Lower leg skin (tissue), 3 donors: ENCODE data around the gene PDZD2.

ENCODE experiments used
- CTCF ChIP-seq, 3 donors: fragments of 450-650 bp; IDR thresholded peaks; one replicate each; pipeline ENCODE4 v1.5.1; 2016; ENCODE audit warnings: antibody characterized with exemption in 3 of 3, mild to moderate bottlenecking in 3 of 3, moderate library complexity in 2 of 3
- POLR2A ChIP-seq, 2 donors: fragments of 450-650 bp; IDR thresholded peaks; one replicate each; pipeline ENCODE4 v1.6.1; 2016 to 2017; ENCODE audit warnings: antibody characterized with exemption in 2 of 2, mild to moderate bottlenecking in 1 of 2, moderate library complexity in 1 of 2

GRCh38 chr5:32014096-32014745 lies 375.3 kb downstream of the PDZD2 start:
- TF ChIP-seq CTCF (IDR thresholded peaks at IDR 0.05) (no peak), POLR2A (IDR thresholded peaks at IDR 0.05) (no peak)
